WTC11 (cell line): ENCODE results near the gene HIP1.

Experiments used
- ATF3 ChIP-seq: sonication (generic); formaldehyde crosslinking; conservative IDR thresholded peaks from 2 replicates; pipeline ENCODE4 v1.8.1; 2022; ENCODE audit warnings: mild to moderate bottlenecking, missing genetic modification reagents
- CBFB ChIP-seq: sonication (generic); formaldehyde crosslinking; IDR thresholded peaks from 2 replicates; pipeline ENCODE4 v1.8.1; 2022; ENCODE audit warnings: mild to moderate bottlenecking, low read depth, missing genetic modification reagents
- CREM ChIP-seq: sonication (generic); formaldehyde crosslinking; IDR thresholded peaks from 2 replicates; pipeline ENCODE4 v1.8.1; 2022; ENCODE audit warnings: mild to moderate bottlenecking, missing genetic modification reagents, moderate library complexity
- CTCF ChIP-seq: fragments of 200-600 bp; IDR thresholded peaks from 2 replicates; pipeline ENCODE4 v1.8.0; 2022; ENCODE audit warnings: antibody characterized with exemption
- E2F4 ChIP-seq: sonication (generic); formaldehyde crosslinking; IDR thresholded peaks from 2 replicates; pipeline ENCODE4 v1.8.1; 2022; ENCODE audit warnings: low read depth, mild to moderate bottlenecking, moderate library complexity, missing genetic modification reagents, borderline replicate concordance
- E2F5 ChIP-seq: sonication (generic); formaldehyde crosslinking; IDR thresholded peaks from 2 replicates; pipeline ENCODE4 v1.8.1; 2022; ENCODE audit warnings: mild to moderate bottlenecking, moderate library complexity, missing genetic modification reagents
- GABPB1 ChIP-seq: sonication (generic); formaldehyde crosslinking; IDR thresholded peaks from 2 replicates; pipeline ENCODE4 v1.8.1; 2023; ENCODE audit warnings: mild to moderate bottlenecking, missing genetic modification reagents
- IRF1 ChIP-seq: sonication (generic); formaldehyde crosslinking; IDR thresholded peaks from 2 replicates; pipeline ENCODE4 v1.8.0; 2023; ENCODE audit warnings: missing genetic modification reagents
- MAX ChIP-seq: sonication (generic); formaldehyde crosslinking; IDR thresholded peaks from 2 replicates; pipeline ENCODE4 v1.8.0; 2022; ENCODE audit warnings: mild to moderate bottlenecking, missing genetic modification reagents
- NR2C2 ChIP-seq: sonication (generic); formaldehyde crosslinking; IDR thresholded peaks from 2 replicates; pipeline ENCODE4 v1.8.0; 2022; ENCODE audit warnings: mild to moderate bottlenecking, missing genetic modification reagents
- TP53 ChIP-seq: sonication (generic); formaldehyde crosslinking; IDR thresholded peaks from 2 replicates; pipeline ENCODE4 v1.8.1; 2023; ENCODE audit warnings: mild to moderate bottlenecking, missing genetic modification reagents
- ZBTB43 ChIP-seq: sonication (generic); formaldehyde crosslinking; IDR thresholded peaks from 2 replicates; pipeline ENCODE4 v1.8.1; 2023; ENCODE audit warnings: mild to moderate bottlenecking, missing genetic modification reagents
- ZNF121 ChIP-seq: sonication (generic); formaldehyde crosslinking; IDR thresholded peaks from 2 replicates; pipeline ENCODE4 v1.8.0; 2023; ENCODE audit warnings: missing genetic modification reagents
- ZNF425 ChIP-seq: fragments of 250-450 bp; sonication (Bioruptor Pico); conservative IDR thresholded peaks from 2 replicates; pipeline ENCODE4 v1.9.0; 2021; ENCODE audit warnings: mild to moderate bottlenecking

GRCh38 chr7:75572396-75572795 lies 166.3 kb downstream of the HIP1 start:
- TF ChIP-seq CTCF (no peak), ATF3 (no peak), CBFB (CRISPR knock-in tag) (no peak), GABPB1 (CRISPR knock-in tag) (no peak), ZNF121 (CRISPR knock-in tag) (no peak), ZNF425 (CRISPR knock-in tag) (no peak), E2F5 (no peak), TP53 (no peak), MAX (CRISPR knock-in tag) (no peak), E2F4 (CRISPR knock-in tag) (no peak), CREM (CRISPR knock-in tag) (no peak), IRF1 (CRISPR knock-in tag) (no peak), NR2C2 (CRISPR knock-in tag) (no peak), ZBTB43 (CRISPR knock-in tag) (no peak)
